Mammary microvascular endothelial cell (primary cell): ENCODE measurements around the gene COMMD9. TPM values are rescaled to one million over a fixed set of nuclear protein-coding genes. Genes with fewer than 3 reads are reported as not detected.

Source experiments
- total RNA-seq: library from RNA; depleted of rRNA; stranded (reverse); fragments of >200 nt; gene quantifications from 2 replicates; pipeline ENCODE4 v1.2.3, GENCODE V29; 2015

Gene COMMD9
- 72.6 and 83.9 TPM in 2 replicates for total RNA-seq

DNA sequence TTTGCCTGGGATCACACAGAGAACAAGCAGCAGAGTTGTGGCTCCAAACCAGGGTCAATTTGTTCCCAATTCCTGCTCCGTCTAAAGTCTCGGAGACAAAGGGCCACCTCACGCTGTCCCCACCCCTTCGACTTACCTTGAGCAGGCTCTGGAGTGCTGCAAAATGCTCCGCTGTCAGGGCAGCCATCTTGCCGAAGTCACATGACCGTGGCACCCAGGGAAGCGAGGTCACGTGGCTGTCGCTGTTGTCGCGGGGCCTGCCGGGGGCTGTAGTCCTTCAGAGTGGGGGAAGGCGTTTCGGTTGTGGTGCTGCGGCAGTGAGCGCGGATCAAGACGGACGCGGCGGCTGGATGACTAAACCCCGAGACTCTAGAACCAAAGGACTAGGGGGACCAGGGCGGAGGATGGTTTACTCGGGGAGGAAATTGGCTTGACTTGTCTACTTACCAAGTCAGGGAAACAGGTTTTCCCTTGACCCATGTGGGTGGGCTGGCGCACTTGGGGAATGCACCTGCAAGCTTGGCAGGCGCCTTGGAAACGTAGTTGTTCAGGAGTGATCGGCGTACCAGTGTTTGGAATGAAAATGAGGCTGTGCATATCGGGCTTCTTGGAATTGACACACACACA is at the start of gene COMMD9:
Gene COMMD9, minus strand, starts transcription at position 199 of the 627 bp plus-strand sequence. Its CDS starts 12 bp downstream, at position 187.

DNA sequence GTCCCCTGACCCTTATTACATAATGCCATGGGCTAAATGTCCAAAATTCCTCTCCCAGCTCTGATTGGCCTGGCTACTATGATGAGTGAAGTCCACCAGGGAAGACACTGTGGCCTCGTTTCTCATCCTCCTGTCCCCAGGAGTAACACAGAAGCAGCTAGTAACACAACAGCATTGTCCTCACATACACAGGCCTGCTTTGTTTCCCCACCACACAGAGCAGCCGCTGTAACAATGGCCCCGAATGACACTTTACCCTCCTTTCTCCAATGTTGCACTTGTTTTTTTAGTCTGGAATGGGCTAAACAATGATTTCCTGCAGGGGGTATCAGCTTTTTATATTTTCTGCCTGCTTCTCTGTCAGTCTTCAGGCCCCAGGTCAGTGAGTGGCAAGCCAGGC is 6.7 kb upstream of the COMMD9 start, which contains the start of gene PRR5L:
Gene PRR5L, plus strand, starts transcription at position 363 of the 400 bp plus-strand sequence. CDS start 104,834 bp downstream, outside the sequence.

Other genes with a start within 250 kb of the COMMD9 start
- gene PRR5L, start 6.9 kb upstream of the COMMD9 start, total RNA-seq, result 19.0 and 25.6 TPM in 2 replicates
- 8.5 and 9.6 TPM in 2 replicates for gene TRAF6, start 220.8 kb upstream of the COMMD9 start, total RNA-seq